HG02588 (cell line): ENCODE measurements around the gene INVS.

Experiments used
- ATAC-seq: cut with Tn5 transposase; IDR thresholded peaks from one replicate; pipeline ENCODE4 v1.9.1; 2021; ENCODE audit warnings: mild to moderate bottlenecking, moderate library complexity; ENCODE audit not compliant: unreplicated experiment

Gene INVS

GRCh38 chr9:100268271-100268670, 169.2 kb downstream of the INVS start:
- no peak for ATAC-seq

- no peak for ATAC-seq
Measured at GRCh38 chr9:100269656-100270055, 170.6 kb downstream of the INVS start.

GRCh38 chr9:100277166-100277979, 178.3 kb downstream of the INVS start:
- ATAC-seq: no peak

- no peak for ATAC-seq
Measured at GRCh38 chr9:100281066-100281465, 182.0 kb downstream of the INVS start.

- ATAC-seq: no peak
Measured at GRCh38 chr9:100281676-100282387, 182.8 kb downstream of the INVS start.

GRCh38 chr9:100282388-100282719, 183.3 kb downstream of the INVS start:
- ATAC-seq: no peak

- ATAC-seq: no peak
Measured at GRCh38 chr9:100284247-100284646, 185.2 kb downstream of the INVS start.

GRCh38 chr9:100285080-100285479, 186.0 kb downstream of the INVS start:
- no peak for ATAC-seq

- no peak for ATAC-seq
Measured at GRCh38 chr9:100285601-100286000, 186.6 kb downstream of the INVS start.

GRCh38 chr9:100286257-100286656, 187.2 kb downstream of the INVS start:
- no peak for ATAC-seq

- ATAC-seq: no peak
Measured at GRCh38 chr9:100287186-100287585, 188.1 kb downstream of the INVS start.

GRCh38 chr9:100290714-100291113, 191.7 kb downstream of the INVS start:
- no peak for ATAC-seq

- no peak for ATAC-seq
Measured at GRCh38 chr9:100292414-100292813, 193.4 kb downstream of the INVS start.

- ATAC-seq: no peak
Measured at GRCh38 chr9:100294341-100294740, 195.3 kb downstream of the INVS start.

- ATAC-seq: no peak
Measured at GRCh38 chr9:100294806-100295205, 195.8 kb downstream of the INVS start.

- no peak for ATAC-seq
Measured at GRCh38 chr9:100295240-100295639, 196.2 kb downstream of the INVS start.

GRCh38 chr9:100296407-100296806, 197.4 kb downstream of the INVS start:
- ATAC-seq: no peak

GRCh38 chr9:100298378-100298777, 199.3 kb downstream of the INVS start:
- no peak for ATAC-seq

- no peak for ATAC-seq
Measured at GRCh38 chr9:100303747-100304146, 204.7 kb downstream of the INVS start.

GRCh38 chr9:100306283-100306682, 207.2 kb downstream of the INVS start:
- no peak for ATAC-seq

- ATAC-seq: no peak
Measured at GRCh38 chr9:100307080-100307479, 208.0 kb downstream of the INVS start.

GRCh38 chr9:100308965-100309564, 210.0 kb downstream of the INVS start:
- ATAC-seq: no peak
